Measurements from ENCODE around the gene SLC39A3. TPM values are rescaled to one million over a fixed set of nuclear protein-coding genes. Genes with fewer than 3 reads are reported as not detected.

SLC39A3 gene
- total and polyA plus RNA-seq, 2 of the 8 experiments (the other 6 are each of a cell fraction or from before 2014, with no cell fraction given) = 33.0 to 52.9 TPM

DNA sequence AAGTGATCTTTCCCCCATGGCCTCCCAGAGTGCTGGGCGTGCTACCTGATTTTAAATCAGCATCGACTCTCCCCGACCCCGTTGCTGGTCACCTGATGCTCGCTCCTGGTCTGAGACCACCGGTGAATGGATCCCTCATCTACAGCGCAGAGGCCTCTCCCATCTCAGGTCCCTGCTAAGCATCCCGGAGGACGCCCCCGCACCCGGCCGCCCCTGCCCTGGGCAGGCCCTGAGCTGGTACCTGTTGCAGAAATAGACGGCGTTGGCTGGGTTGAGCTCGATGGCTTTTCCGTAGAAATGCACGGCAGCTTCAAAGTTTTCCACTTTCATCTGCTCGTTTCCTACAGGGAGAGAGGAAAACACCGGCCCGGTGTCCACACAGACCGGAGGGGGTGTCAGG, 25.1 kb upstream of the SLC39A3 start:
- no peaks in the 10 kb centered on the region for H3K9me3 ChIP-seq (ENCODE audit: insufficient read depth in 2 of 2, low read depth in 1 of 2, low read length in 1 of 2)
- CTCF ChIA-PET (ENCODE audit: partially characterized antibody) = interaction anchor here (0.9 to 1.5 kb wide), 3 partner anchors 10 to 93 kb away, joined by 3 to 5 read pairs (median 4); no protein-coding TSS in a partner anchor
- H3K79me2 ChIP-seq (ENCODE audit: control insufficient read depth in 1 of 2, insufficient read depth in 2 of 2, low read length in 2 of 2) = peaks cover under 1 to 15% of the 10 kb centered on the region in 2 experiments; a peak in 3 of 4 replicates
- no peak overlapping the region for H3K14ac ChIP-seq (ENCODE audit: insufficient read length)
- H3K27me3 ChIP-seq (replicated peaks in 1 of 4; ENCODE audit: control insufficient read depth in 3 of 4, extremely low read depth in 1 of 4, insufficient read depth in 3 of 4, low read length in 3 of 4) = no peaks in the 10 kb centered on the region
- no peak overlapping the region for H2BK12ac ChIP-seq (ENCODE audit: low read depth, low read length)
- H3K23me2 ChIP-seq (ENCODE audit: low read depth, low read length) = no peaks in the 10 kb centered on the region
- POLR2A ChIA-PET (ENCODE audit: partially characterized antibody) = no interaction called here
- H3K56ac ChIP-seq (replicated peaks; ENCODE audit: insufficient read length, low read depth, low read length) = no peak overlapping the region
- H2AFZ ChIP-seq (ENCODE audit: low read length) = no peak overlapping the region
- H3K36me3 ChIP-seq (ENCODE audit: control insufficient read depth in 2 of 4, insufficient read depth in 4 of 4, low read length in 3 of 4) = peaks cover 19 to 60% (median 33%) of the 10 kb centered on the region in 4 experiments; a peak in 7 of 8 replicates
- no peak overlapping the region for H3K18ac ChIP-seq (ENCODE audit: extremely low read depth, low read length)
- no peak overlapping the region for H3K23ac ChIP-seq (ENCODE audit: insufficient read length)
- no peak overlapping the region for H2BK5ac ChIP-seq (ENCODE audit: low read depth, low read length)
- H3K4ac ChIP-seq (replicated peaks; ENCODE audit: insufficient read length, low read depth, low read length) = no peak overlapping the region
- no peak overlapping the region for H2BK120ac ChIP-seq (replicated peaks; ENCODE audit: low read depth, low read length)
- DNase-seq (ENCODE audit: low read depth in 1 of 2, low spot score in 2 of 2) = no peak
- no peaks in the 10 kb centered on the region for H3K4me1 ChIP-seq (replicated peaks in 1 of 4; ENCODE audit: control insufficient read depth in 3 of 4, insufficient read depth in 4 of 4, low read length in 3 of 4)
- no peak overlapping the region for H3K4me2 ChIP-seq (ENCODE audit: insufficient read depth in 1 of 2, low read depth in 2 of 2, low read length in 2 of 2)
- H2BK15ac ChIP-seq (ENCODE audit: low read length) = no peak overlapping the region
- peaks cover 11 to 15% of the 10 kb centered on the region in 2 experiments for H4K20me1 ChIP-seq (replicated peaks in 1 of 2; ENCODE audit: control insufficient read depth in 1 of 2, insufficient read depth in 2 of 2, low read length in 2 of 2)
- WGBS, 2 experiments (ENCODE audit: extremely low coverage in 1 of 2, insufficient coverage in 1 of 2, insufficient read length in 1 of 2, insufficient replicate concordance in 2 of 2, low coverage in 1 of 2, low lambda C conversion rate in 2 of 2, missing lambda C conversion rate in 1 of 2) = 95% methylated on average over 21 of the region's 21 CpGs; no CpG with 5 or more reads in 1 of the 2 experiments
- H3K9ac ChIP-seq (replicated peaks in 1 of 4; ENCODE audit: extremely low read depth in 1 of 4, low read depth in 3 of 4, low read length in 3 of 4) = no peak overlapping the region
- no peak for FAIRE-seq
- H3K4me3 ChIP-seq (ENCODE audit: extremely low read depth in 1 of 4, insufficient read depth in 2 of 4, low read depth in 3 of 4, low read length in 4 of 4) = no peak overlapping the region
- H4K5ac ChIP-seq (ENCODE audit: insufficient read length, low read depth, low read length) = no peak overlapping the region
- H4K8ac ChIP-seq (ENCODE audit: extremely low read depth, insufficient read depth, low read length) = peak overlapping the region; percentile 25; the same call in 1 of the 2 replicates
- no peak overlapping the region for H3K27ac ChIP-seq (ENCODE audit: low read depth, low read length)
- H2BK20ac ChIP-seq (ENCODE audit: low read length) = no peak overlapping the region
- peaks cover 2% of the 10 kb centered on the region; the same call in 1 of the 2 replicates for H3K79me1 ChIP-seq (ENCODE audit: low read depth, low read length)
- H4K91ac ChIP-seq (replicated peaks; ENCODE audit: insufficient read length, low read length) = no peak overlapping the region
- H2AK5ac ChIP-seq (ENCODE audit: low read depth, low read length) = no peak overlapping the region
- TF ChIP-seq MAFK (IDR thresholded peaks at IDR 0.05; ENCODE audit: low read depth, low read length) = no peak
- no peak for TF ChIP-seq YY1 (IDR thresholded peaks at IDR 0.05; ENCODE audit: low read depth, low read length)
- TF ChIP-seq JUN (IDR thresholded peaks at IDR 0.05; ENCODE audit: low read depth, low read length) = no peak
- TF ChIP-seq NANOG (IDR thresholded peaks at IDR 0.05; ENCODE audit: insufficient read depth, low read depth, low read length, poor library complexity, severe bottlenecking) = no peak
- no peak for TF ChIP-seq SP1 (IDR thresholded peaks at IDR 0.05; ENCODE audit: low read depth, low read length)
- no peak for TF ChIP-seq HDAC2 (IDR thresholded peaks at IDR 0.05; ENCODE audit: borderline replicate concordance in 1 of 2, low read depth in 2 of 2, low read length in 2 of 2)
- no peak for TF ChIP-seq CBX5 (IDR thresholded peaks at IDR 0.05; ENCODE audit: low read depth, low read length)
- TF ChIP-seq KDM5A (IDR thresholded peaks at IDR 0.05; ENCODE audit: low read length) = no peak
- TF ChIP-seq RBBP5 (IDR thresholded peaks at IDR 0.05; ENCODE audit: borderline replicate concordance, low read depth, low read length) = no peak
- no peak for TF ChIP-seq POLR2A (IDR thresholded peaks at IDR 0.05; ENCODE audit: control extremely low read depth in 1 of 2, low read depth in 2 of 2, low read length in 2 of 2)
- TF ChIP-seq EP300 (IDR thresholded peaks at IDR 0.05; ENCODE audit: borderline replicate concordance in 1 of 2, low read depth in 2 of 2, low read length in 2 of 2) = no peak
- TF ChIP-seq BRCA1 (IDR thresholded peaks at IDR 0.05; ENCODE audit: low read depth, low read length) = no peak
- TF ChIP-seq, protein P1, sequence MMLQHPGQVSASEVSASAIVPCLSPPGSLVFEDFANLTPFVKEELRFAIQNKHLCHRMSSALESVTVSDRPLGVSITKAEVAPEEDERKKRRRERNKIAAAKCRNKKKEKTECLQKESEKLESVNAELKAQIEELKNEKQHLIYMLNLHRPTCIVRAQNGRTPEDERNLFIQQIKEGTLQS (IDR thresholded peaks at IDR 0.05; ENCODE audit: insufficient read depth, low read depth, low read length) = no peak
- no peak for TF ChIP-seq EGR1 (IDR thresholded peaks at IDR 0.05; ENCODE audit: borderline replicate concordance, low read depth, low read length)

Data from H1 (cell line).